ENCODE results near the gene SLC29A1. TPM values are rescaled to one million over a fixed set of nuclear protein-coding genes. Genes with fewer than 3 reads are reported as not detected.

Gene SLC29A1
- total RNA-seq, 4 donors from 2014 or later = 61.7 to 317 (median 87.0) TPM

DNA sequence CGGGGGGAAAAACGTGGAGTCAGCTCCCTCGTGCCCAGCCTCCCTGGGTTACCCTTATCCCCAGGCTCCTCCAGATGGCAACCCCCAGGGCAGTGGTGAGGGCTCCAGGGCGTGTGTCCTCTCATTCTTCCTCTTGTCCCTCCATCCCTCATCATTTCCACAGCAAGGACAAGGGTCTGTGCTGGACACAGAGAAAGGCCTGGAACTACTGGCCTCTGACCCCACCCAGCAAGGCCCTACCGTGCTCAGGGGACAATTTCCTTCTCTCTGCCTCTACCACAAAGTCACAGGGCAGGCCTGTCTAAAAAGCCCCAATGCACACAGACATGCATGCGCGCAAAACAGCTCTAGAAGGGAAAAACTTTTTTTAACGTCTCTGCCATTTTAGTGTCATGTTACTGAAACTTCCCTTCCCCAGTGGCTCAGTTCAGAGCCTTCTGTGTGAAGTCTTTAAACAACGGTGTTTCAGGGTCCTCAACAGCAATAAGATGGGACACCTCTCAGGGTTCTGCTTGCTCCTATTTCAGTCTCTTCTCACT lies 35.0 kb downstream of the SLC29A1 start:
- DNase-seq (ENCODE audit: low spot score) = no peak
- no peak for ATAC-seq (ENCODE audit: low FRiP score)

DNA sequence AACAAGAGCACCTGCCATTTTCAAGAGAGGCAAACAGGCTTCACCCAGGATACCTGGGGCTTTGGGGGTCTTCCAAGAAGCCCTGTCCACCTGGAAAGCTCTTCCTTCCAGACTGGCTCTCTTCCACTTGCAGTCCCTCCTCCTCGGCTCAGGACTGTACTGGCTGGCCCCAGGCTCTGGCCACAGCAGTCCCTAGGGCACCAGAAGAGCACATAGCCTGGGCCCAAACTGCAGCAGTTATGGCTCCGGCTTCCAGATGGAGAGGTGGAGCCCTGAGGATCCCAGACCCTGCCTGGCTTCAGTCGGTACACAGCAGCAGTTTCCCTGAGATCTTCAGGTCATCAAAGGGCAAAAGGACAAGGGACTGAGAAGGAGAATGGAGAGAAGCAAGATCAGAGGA lies 35.5 kb downstream of the SLC29A1 start:
- TF ChIP-seq, protein P1, sequence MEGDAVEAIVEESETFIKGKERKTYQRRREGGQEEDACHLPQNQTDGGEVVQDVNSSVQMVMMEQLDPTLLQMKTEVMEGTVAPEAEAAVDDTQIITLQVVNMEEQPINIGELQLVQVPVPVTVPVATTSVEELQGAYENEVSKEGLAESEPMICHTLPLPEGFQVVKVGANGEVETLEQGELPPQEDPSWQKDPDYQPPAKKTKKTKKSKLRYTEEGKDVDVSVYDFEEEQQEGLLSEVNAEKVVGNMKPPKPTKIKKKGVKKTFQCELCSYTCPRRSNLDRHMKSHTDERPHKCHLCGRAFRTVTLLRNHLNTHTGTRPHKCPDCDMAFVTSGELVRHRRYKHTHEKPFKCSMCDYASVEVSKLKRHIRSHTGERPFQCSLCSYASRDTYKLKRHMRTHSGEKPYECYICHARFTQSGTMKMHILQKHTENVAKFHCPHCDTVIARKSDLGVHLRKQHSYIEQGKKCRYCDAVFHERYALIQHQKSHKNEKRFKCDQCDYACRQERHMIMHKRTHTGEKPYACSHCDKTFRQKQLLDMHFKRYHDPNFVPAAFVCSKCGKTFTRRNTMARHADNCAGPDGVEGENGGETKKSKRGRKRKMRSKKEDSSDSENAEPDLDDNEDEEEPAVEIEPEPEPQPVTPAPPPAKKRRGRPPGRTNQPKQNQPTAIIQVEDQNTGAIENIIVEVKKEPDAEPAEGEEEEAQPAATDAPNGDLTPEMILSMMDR (IDR thresholded peaks at IDR 0.05) = no peak
- DNase-seq (ENCODE audit: low spot score) (no peak), ATAC-seq (ENCODE audit: low FRiP score) (no peak)

More for the DNA sequence above, 35.0 kb downstream of the SLC29A1 start:
- TF ChIP-seq, protein P1 (IDR thresholded peaks at IDR 0.05) = no peak

DNA sequence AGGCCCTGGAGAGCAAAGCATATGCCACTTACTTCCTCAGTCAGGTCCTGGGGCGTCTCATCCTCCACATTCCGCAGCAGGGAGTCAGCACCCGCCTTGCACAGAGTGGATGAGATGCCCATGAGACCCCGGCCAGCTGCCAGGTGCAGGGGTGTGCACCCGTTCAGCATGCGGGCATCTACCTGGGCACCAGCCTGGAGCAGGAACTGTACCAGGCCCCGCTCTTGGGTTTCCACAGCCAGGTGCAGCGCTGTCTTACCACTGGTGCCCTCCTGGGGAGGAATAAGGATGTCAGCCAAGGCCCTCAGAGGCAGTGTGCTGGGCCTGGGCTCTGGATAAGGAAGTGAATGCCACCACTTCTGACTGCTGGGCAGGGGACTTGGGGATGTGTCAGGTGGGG lies 36.6 kb downstream of the SLC29A1 start:
- TF ChIP-seq, protein P1 (IDR thresholded peaks at IDR 0.05) = no peak
- DNase-seq (ENCODE audit: low spot score) (no peak), ATAC-seq (ENCODE audit: low FRiP score) (no peak)

DNA sequence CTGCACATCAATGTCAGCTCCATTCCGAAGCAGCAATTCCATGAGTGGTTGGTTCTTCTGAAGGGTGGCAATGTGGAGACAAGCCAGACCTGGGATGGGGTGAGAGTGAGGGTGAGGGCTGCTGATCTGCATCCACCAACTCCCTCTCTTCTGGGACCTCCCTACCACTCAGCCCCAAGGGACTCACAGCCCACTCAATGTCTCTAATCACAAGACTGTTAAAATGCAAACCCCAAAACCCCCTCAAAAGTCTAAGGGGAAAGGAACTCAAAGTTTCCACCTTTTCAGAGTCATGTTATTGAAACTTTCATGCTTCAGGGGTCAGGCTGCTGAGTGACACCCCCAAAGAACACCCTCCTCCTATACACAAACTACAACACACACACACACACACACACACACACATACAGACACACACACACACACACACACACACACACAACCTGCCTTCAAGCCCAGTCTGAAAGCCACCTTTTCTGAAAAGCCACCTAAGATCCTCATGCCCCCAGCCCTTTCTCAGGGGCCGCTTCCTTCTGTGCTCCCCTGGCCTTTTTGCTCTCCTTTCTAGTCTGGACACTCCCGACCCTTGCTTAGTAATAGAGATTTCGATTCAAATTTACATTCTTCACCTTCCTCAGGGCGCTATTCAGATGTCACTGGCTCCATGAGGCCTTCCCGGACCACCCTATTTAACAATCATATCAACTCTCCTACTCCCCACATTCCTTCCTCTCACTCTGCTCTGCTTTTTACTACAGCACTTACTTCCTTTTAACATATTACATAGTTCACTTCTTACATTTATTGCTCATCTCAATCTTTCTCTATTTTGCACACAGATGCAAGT lies 37.3 kb downstream of the SLC29A1 start:
- TF ChIP-seq, protein P1 (IDR thresholded peaks at IDR 0.05) = no peak
- DNase-seq (ENCODE audit: low spot score) = no peak
- ATAC-seq (ENCODE audit: low FRiP score) = no peak

DNA sequence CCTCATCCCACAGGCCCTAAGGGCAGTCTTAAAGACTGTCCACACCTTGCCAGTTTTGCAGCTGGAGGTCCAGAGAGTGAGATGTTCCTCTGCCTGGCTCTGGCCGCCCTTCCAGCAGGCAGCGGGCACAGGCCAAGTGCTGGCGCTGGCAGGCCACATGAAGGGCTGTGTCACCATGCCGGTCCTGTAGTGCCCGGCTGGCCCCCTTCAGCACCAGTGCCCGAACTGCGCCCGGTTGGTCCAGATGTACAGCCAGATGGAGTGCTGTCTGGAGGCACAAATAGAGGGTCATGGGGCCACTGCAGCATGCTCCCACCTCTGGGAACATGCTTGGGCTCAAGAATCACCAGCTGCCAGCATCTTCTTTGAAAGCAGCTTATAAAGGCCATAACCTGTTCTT lies 38.2 kb downstream of the SLC29A1 start:
- DNase-seq (ENCODE audit: low spot score) (no peak), ATAC-seq (ENCODE audit: low FRiP score) (no peak)
- TF ChIP-seq, protein P1 (IDR thresholded peaks at IDR 0.05) = no peak

GRCh38 chr6:44262467-44263353 lies 39.3 kb downstream of the SLC29A1 start:
- TF ChIP-seq, protein P1 (IDR thresholded peaks at IDR 0.05) = no peak
- ATAC-seq (ENCODE audit: low FRiP score) (no peak), DNase-seq (ENCODE audit: low spot score) (no peak)

All from omental fat pad (tissue), 4 donors.